Esophagus muscularis mucosa (tissue), 4 donors: ENCODE data around the gene DCTD.

ENCODE experiments used
- EP300 ChIP-seq: sonication (generic); formaldehyde crosslinking; IDR thresholded peaks from one replicate; pipeline ENCODE4 v1.6.1; 2017; ENCODE audit warnings: antibody characterized with exemption
- POLR2A ChIP-seq: fragments of 450-650 bp; IDR thresholded peaks from one replicate; pipeline ENCODE4 v1.6.1; 2017; ENCODE audit warnings: antibody characterized with exemption, moderate library complexity, mild to moderate bottlenecking, low read depth
- POLR2AphosphoS5 ChIP-seq, 2 donors: sonication (generic); formaldehyde crosslinking; IDR thresholded peaks; one replicate each; pipeline ENCODE4 v1.6.1; 2017; ENCODE audit warnings: antibody characterized with exemption in 2 of 2
- TF ChIP-seq, protein P1 (sequence below), 3 experiments: fragments of 200-600 bp in 2 of 3; fragments of 450-650 bp in 1 of 3; sonication (generic) in 2 of 3; IDR thresholded peaks; one replicate each; pipeline ENCODE4 v1.5.1; 2017 to 2019; ENCODE audit warnings: antibody characterized with exemption in 3 of 3, mild to moderate bottlenecking in 2 of 3, moderate library complexity in 1 of 3

DNA sequence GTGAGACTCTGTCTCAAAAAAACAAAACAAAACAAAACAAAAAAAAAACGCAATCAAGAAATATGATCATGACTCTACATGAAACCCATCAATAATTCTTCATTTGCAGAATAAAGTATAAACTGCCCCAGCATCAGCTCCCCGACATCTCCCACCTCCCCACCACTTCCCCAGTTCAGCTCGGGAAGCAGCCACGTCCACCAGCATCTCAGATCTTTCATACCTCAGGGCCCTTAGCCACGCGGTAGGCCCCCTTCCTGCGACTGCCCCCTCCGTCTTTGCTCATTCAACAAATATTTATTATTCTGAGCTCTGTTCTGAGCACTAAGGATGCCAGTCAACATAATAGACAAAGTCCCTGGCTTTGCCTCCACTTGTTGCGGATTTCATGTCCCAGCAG lies 45.6 kb downstream of the DCTD start:
- TF ChIP-seq POLR2AphosphoS5 (IDR thresholded peaks at IDR 0.05) (no peak), POLR2A (no peak), EP300 (no peak)
- TF ChIP-seq, protein P1, sequence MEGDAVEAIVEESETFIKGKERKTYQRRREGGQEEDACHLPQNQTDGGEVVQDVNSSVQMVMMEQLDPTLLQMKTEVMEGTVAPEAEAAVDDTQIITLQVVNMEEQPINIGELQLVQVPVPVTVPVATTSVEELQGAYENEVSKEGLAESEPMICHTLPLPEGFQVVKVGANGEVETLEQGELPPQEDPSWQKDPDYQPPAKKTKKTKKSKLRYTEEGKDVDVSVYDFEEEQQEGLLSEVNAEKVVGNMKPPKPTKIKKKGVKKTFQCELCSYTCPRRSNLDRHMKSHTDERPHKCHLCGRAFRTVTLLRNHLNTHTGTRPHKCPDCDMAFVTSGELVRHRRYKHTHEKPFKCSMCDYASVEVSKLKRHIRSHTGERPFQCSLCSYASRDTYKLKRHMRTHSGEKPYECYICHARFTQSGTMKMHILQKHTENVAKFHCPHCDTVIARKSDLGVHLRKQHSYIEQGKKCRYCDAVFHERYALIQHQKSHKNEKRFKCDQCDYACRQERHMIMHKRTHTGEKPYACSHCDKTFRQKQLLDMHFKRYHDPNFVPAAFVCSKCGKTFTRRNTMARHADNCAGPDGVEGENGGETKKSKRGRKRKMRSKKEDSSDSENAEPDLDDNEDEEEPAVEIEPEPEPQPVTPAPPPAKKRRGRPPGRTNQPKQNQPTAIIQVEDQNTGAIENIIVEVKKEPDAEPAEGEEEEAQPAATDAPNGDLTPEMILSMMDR (IDR thresholded peaks at IDR 0.05), result no peak
